ENCODE data around the gene HDAC9. TPM values are rescaled to one million over a fixed set of nuclear protein-coding genes. Genes with fewer than 3 reads are reported as not detected.
A peak's percentile ranks its signal among the peaks of the same experiment; 100 is the strongest.

The HDAC9 gene
- polyA plus RNA-seq, 3 donors: 41.7 to 51.2 (median 44.2) TPM

DNA sequence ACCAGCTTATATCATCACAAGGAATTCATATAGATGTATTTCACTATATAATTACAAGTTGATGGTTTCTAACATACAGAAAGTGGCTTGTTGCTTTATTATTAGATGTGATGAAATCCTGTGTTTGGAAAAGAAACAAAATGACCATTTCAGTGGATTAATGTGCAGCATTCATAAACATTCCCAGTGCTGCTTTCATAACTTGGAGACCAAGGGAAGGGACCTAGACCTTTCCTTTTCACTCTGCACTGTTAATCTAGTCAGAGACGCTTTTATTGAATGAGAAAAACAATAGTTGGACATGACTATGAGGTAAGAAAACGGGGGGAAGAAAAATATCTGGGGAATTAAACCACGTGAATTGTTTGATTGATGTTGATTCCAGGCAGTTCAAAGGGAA lies 160.0 kb downstream of the HDAC9 start:
- Mint-ChIP-seq H3K4me1 (peaks cover 35% of the 10 kb centered on the region), H3K27me3 (ENCODE audit: low read depth in 3 of 3) (peaks cover 0 to 5% (median 0%) of the 10 kb centered on the region in 3 donors), H3K9me3 (peaks cover 0 to 3% (median 0%) of the 10 kb centered on the region in 7 donors), H3K27ac (peak overlapping the region; percentile 37 to 92 (median 82)), H3K4me3 (peak overlapping the region; percentile 59 to 75), H3K36me3 (peaks cover 31 to 42% of the 10 kb centered on the region in 2 donors)
- TF ChIP-seq, protein P1, sequence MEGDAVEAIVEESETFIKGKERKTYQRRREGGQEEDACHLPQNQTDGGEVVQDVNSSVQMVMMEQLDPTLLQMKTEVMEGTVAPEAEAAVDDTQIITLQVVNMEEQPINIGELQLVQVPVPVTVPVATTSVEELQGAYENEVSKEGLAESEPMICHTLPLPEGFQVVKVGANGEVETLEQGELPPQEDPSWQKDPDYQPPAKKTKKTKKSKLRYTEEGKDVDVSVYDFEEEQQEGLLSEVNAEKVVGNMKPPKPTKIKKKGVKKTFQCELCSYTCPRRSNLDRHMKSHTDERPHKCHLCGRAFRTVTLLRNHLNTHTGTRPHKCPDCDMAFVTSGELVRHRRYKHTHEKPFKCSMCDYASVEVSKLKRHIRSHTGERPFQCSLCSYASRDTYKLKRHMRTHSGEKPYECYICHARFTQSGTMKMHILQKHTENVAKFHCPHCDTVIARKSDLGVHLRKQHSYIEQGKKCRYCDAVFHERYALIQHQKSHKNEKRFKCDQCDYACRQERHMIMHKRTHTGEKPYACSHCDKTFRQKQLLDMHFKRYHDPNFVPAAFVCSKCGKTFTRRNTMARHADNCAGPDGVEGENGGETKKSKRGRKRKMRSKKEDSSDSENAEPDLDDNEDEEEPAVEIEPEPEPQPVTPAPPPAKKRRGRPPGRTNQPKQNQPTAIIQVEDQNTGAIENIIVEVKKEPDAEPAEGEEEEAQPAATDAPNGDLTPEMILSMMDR (IDR thresholded peaks at IDR 0.05): no peak
- DNase-seq: no peak
- Histone ChIP-seq H3K4me1 (ENCODE audit: control insufficient read depth in 1 of 2, insufficient read depth in 2 of 2, low read length in 2 of 2) (peaks cover 26 to 32% of the 10 kb centered on the region in 2 donors), H3K79me2 (ENCODE audit: insufficient read depth, low read length) (no peaks in the 10 kb centered on the region), H3K27me3 (ENCODE audit: control insufficient read depth in 2 of 2, insufficient read depth in 2 of 2, low read length in 2 of 2) (no peaks in the 10 kb centered on the region), H3K4me3 (replicated peaks in 1 of 3; ENCODE audit: low read depth in 2 of 3, low read length in 3 of 3) (peak overlapping the region in 1 of 3 experiments; percentile 40), H3K4me2 (replicated peaks; ENCODE audit: extremely low read depth, low read length, poor library complexity, severe bottlenecking) (peak overlapping the region; percentile 63), H3K9me3 (replicated peaks in 1 of 2; ENCODE audit: control insufficient read depth in 1 of 2, insufficient read depth in 1 of 2, low read length in 2 of 2) (no peaks in the 10 kb centered on the region), H3K9ac (ENCODE audit: insufficient read depth, low read length, poor library complexity, severe bottlenecking) (no peak overlapping the region), H2AFZ (ENCODE audit: insufficient read depth, low read depth, low read length, poor library complexity, severe bottlenecking) (no peak overlapping the region), H3K27ac (ENCODE audit: low read depth in 1 of 2, low read length in 2 of 2) (peak overlapping the region in 1 of 2 donors; percentile 69), H3K36me3 (replicated peaks in 1 of 2; ENCODE audit: control insufficient read depth in 1 of 2, insufficient read depth in 2 of 2, low read length in 2 of 2) (peaks cover 17 to 31% of the 10 kb centered on the region in 2 donors), H4K20me1 (ENCODE audit: insufficient read depth, low read length) (no peaks in the 10 kb centered on the region)
- intact Hi-C loops (cut with micrococcal nuclease): no loop called here
- WGBS (ENCODE audit: insufficient coverage): 66% methylated on average over 2 of the region's 3 CpGs

- H3K4me3 Mint-ChIP-seq: peak overlapping the region in 1 of 2 donors; percentile 75
- peaks cover 0 to 5% (median 0%) of the 10 kb centered on the region in 3 donors for H3K27me3 Mint-ChIP-seq (ENCODE audit: low read depth in 3 of 3)
- intact Hi-C loops (cut with micrococcal nuclease): no loop called here
These were observed 160.4 kb downstream of the HDAC9 start for GRCh38 chr7:18655912-18656311.

More at GRCh38 chr7:18655912-18656311, 160.4 kb downstream of the HDAC9 start:
- peaks cover 15 to 27% of the 10 kb centered on the region in 2 donors for H3K36me3 ChIP-seq (replicated peaks in 1 of 2; ENCODE audit: control insufficient read depth in 1 of 2, insufficient read depth in 2 of 2, low read length in 2 of 2)
- no peaks in the 10 kb centered on the region for H3K9me3 ChIP-seq (replicated peaks in 1 of 2; ENCODE audit: control insufficient read depth in 1 of 2, insufficient read depth in 1 of 2, low read length in 2 of 2)
- no peaks in the 10 kb centered on the region for H3K27me3 ChIP-seq (ENCODE audit: control insufficient read depth in 2 of 2, insufficient read depth in 2 of 2, low read length in 2 of 2)
- TF ChIP-seq, protein P1 (IDR thresholded peaks at IDR 0.05): no peak
- H3K27ac ChIP-seq (ENCODE audit: low read depth in 1 of 2, low read length in 2 of 2): peak overlapping the region in 1 of 2 donors; percentile 69
- no peak overlapping the region for H3K9ac ChIP-seq (ENCODE audit: insufficient read depth, low read length, poor library complexity, severe bottlenecking)
- no peak overlapping the region for H2AFZ ChIP-seq (ENCODE audit: insufficient read depth, low read depth, low read length, poor library complexity, severe bottlenecking)
- H3K4me1 ChIP-seq (ENCODE audit: control insufficient read depth in 1 of 2, insufficient read depth in 2 of 2, low read length in 2 of 2): peaks cover 26 to 32% of the 10 kb centered on the region in 2 donors
- DNase-seq: peak in 2 of 3 donors; percentile 50 to 56
- H3K4me3 ChIP-seq (replicated peaks in 1 of 3; ENCODE audit: low read depth in 2 of 3, low read length in 3 of 3): peak overlapping the region in 2 of 3 experiments; percentile 16 to 40
- H3K4me1 Mint-ChIP-seq: peaks cover 35% of the 10 kb centered on the region
- no peaks in the 10 kb centered on the region for H3K79me2 ChIP-seq (ENCODE audit: insufficient read depth, low read length)
- peaks cover 30 to 42% of the 10 kb centered on the region in 2 donors for H3K36me3 Mint-ChIP-seq
- peak overlapping the region; percentile 63 for H3K4me2 ChIP-seq (replicated peaks; ENCODE audit: extremely low read depth, low read length, poor library complexity, severe bottlenecking)
- H4K20me1 ChIP-seq (ENCODE audit: insufficient read depth, low read length): no peaks in the 10 kb centered on the region
- H3K9me3 Mint-ChIP-seq: peaks cover 0 to 3% (median 0%) of the 10 kb centered on the region in 7 donors
- peak overlapping the region; percentile 37 to 92 (median 82) for H3K27ac Mint-ChIP-seq
- no CpG with 5 or more reads among the region's 1 CpG for WGBS (ENCODE audit: insufficient coverage)
